Body of pancreas (tissue), 4 donors: Measurements from ENCODE around the gene EHMT1. TPM values are rescaled to one million over a fixed set of nuclear protein-coding genes. Genes with fewer than 3 reads are reported as not detected.
"Not testable (repeated sequence)": the region's sequence is repeated elsewhere in the genome, so short reads cannot be mapped to it uniquely, and the experiment has no call there.

Experiments
- ATAC-seq: fragments of 150-250 bp; one replicate; pipeline ENCODE4 v1.9.1; 2016
- DNase-seq, 4 donors: peaks; one replicate each; pipeline ENCODE4 v3.0.0-alpha.2; 2019
- H3K27ac ChIP-seq, 4 donors: fragments of 200-600 bp; sonication (generic); 1 replicate in 3 of 4; 2 replicates in 1 of 4; pipeline versions ENCODE4 v1.5.1 to v1.6.1; 2016 to 2019; ENCODE audit warnings: mild to moderate bottlenecking in 1 of 4, mixed read lengths in 1 of 4, moderate library complexity in 1 of 4
- H3K27me3 ChIP-seq, 2 donors: fragments of 200-600 bp; sonication (generic); one replicate each; pipeline ENCODE4 v1.6.0; 2016; ENCODE audit warnings: mild to moderate bottlenecking in 1 of 2
- H3K36me3 ChIP-seq, 2 donors: fragments of 200-600 bp; sonication (generic); replicated peaks in 1 of 2; 2 replicates each; pipeline ENCODE4 v1.5.1; 2016; ENCODE audit warnings: low read depth in 2 of 2; ENCODE audit not compliant: insufficient read depth in 1 of 2
- H3K4me1 ChIP-seq: fragments of 200-600 bp; sonication (generic); one replicate; pipeline ENCODE4 v1.6.0; 2016
- H3K4me3 ChIP-seq, 2 donors: fragments of 200-600 bp; sonication (generic); 1 replicate in 1 of 2; 2 replicates in 1 of 2; pipeline ENCODE4 v1.5.1; 2016 to 2019
- H3K9me3 ChIP-seq, 3 donors: fragments of 200-600 bp; sonication (generic); 1 replicate in 2 of 3; 2 replicates in 1 of 3; pipeline ENCODE4 v1.5.1; 2016
- POLR2A ChIP-seq, 3 donors: fragments of 450-650 bp; IDR thresholded peaks; one replicate each; pipeline ENCODE4 v1.6.1; 2016; ENCODE audit warnings: antibody characterized with exemption in 3 of 3, mild to moderate bottlenecking in 2 of 3
- WGBS, 2 donors: methylation state at CpG; one replicate each; pipeline ENCODE4 v1.1.5; 2017; 5-methylcytosine and 5-hydroxymethylcytosine counted together
- intact Hi-C: fragments of 100-400 bp; cut with DNase I; formaldehyde crosslinking; loops from one replicate; pipeline ENCODE4 v1.15.1; 2023
- total RNA-seq, 2 donors: library from RNA; depleted of rRNA; stranded (reverse); fragments of >200 nt; gene quantifications; one replicate each; pipeline ENCODE4 v1.1.0, GENCODE V29; 2016
- TF ChIP-seq, protein P1 (sequence below), 7 experiments: fragments of 450-650 bp in 4 of 7; fragments of 200-600 bp in 3 of 7; sonication (generic) in 3 of 7; IDR thresholded peaks; one replicate each; pipeline ENCODE4 v1.5.1; 2016 to 2019; ENCODE audit warnings: antibody characterized with exemption in 7 of 7

The EHMT1 gene
- total RNA-seq, 2 donors from 2014 or later, result 41.0 to 65.9 TPM

- no peak for DNase-seq
- no peak for ATAC-seq
- Histone ChIP-seq H3K4me1 (peaks cover 10% of the 10 kb centered on the region), H3K4me3 (no peak overlapping the region), H3K27me3 (no peaks in the 10 kb centered on the region), H3K36me3 (no peaks in the 10 kb centered on the region), H3K27ac (no peak overlapping the region), H3K9me3 (no peaks in the 10 kb centered on the region)
- intact Hi-C loops, result no loop called here
- TF ChIP-seq POLR2A (IDR thresholded peaks at IDR 0.05), result no peak
- TF ChIP-seq, protein P1, sequence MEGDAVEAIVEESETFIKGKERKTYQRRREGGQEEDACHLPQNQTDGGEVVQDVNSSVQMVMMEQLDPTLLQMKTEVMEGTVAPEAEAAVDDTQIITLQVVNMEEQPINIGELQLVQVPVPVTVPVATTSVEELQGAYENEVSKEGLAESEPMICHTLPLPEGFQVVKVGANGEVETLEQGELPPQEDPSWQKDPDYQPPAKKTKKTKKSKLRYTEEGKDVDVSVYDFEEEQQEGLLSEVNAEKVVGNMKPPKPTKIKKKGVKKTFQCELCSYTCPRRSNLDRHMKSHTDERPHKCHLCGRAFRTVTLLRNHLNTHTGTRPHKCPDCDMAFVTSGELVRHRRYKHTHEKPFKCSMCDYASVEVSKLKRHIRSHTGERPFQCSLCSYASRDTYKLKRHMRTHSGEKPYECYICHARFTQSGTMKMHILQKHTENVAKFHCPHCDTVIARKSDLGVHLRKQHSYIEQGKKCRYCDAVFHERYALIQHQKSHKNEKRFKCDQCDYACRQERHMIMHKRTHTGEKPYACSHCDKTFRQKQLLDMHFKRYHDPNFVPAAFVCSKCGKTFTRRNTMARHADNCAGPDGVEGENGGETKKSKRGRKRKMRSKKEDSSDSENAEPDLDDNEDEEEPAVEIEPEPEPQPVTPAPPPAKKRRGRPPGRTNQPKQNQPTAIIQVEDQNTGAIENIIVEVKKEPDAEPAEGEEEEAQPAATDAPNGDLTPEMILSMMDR (IDR thresholded peaks at IDR 0.05), result no peak
- 86 to 99% methylated on average over 6 of the region's 6 CpGs for WGBS, 2 donors
These were observed 114.6 kb downstream of the EHMT1 start for GRCh38 chr9:137733429-137733828.

- Histone ChIP-seq H3K4me3 (no peak overlapping the region), H3K36me3 (no peaks in the 10 kb centered on the region), H3K9me3 (no peaks in the 10 kb centered on the region), H3K4me1 (peaks cover 10% of the 10 kb centered on the region), H3K27ac (no peak overlapping the region), H3K27me3 (no peaks in the 10 kb centered on the region)
- ATAC-seq (no peak), DNase-seq (no peak)
- 68 to 99% methylated on average over 2 of the region's 2 CpGs for WGBS, 2 donors
- intact Hi-C loops, result no loop called here
- TF ChIP-seq, protein P1 (IDR thresholded peaks at IDR 0.05), result no peak
- no peak for TF ChIP-seq POLR2A (IDR thresholded peaks at IDR 0.05)
These were observed 115.4 kb downstream of the EHMT1 start for GRCh38 chr9:137734181-137734580.

GRCh38 chr9:137738182-137738696 is 119.4 kb downstream of the EHMT1 start:
- 92 to 93% methylated on average over 5 to 6 of the region's 14 CpGs for WGBS, 2 donors
- H3K9me3 ChIP-seq, H3K27me3 ChIP-seq, DNase-seq, H3K4me3 ChIP-seq, H3K27ac ChIP-seq, intact Hi-C loops, ATAC-seq, H3K4me1 ChIP-seq, H3K36me3 ChIP-seq: not testable (repeated sequence)

- no peak overlapping the region for H3K27ac ChIP-seq
These were observed 119.9 kb downstream of the EHMT1 start for GRCh38 chr9:137738703-137739102.

DNA sequence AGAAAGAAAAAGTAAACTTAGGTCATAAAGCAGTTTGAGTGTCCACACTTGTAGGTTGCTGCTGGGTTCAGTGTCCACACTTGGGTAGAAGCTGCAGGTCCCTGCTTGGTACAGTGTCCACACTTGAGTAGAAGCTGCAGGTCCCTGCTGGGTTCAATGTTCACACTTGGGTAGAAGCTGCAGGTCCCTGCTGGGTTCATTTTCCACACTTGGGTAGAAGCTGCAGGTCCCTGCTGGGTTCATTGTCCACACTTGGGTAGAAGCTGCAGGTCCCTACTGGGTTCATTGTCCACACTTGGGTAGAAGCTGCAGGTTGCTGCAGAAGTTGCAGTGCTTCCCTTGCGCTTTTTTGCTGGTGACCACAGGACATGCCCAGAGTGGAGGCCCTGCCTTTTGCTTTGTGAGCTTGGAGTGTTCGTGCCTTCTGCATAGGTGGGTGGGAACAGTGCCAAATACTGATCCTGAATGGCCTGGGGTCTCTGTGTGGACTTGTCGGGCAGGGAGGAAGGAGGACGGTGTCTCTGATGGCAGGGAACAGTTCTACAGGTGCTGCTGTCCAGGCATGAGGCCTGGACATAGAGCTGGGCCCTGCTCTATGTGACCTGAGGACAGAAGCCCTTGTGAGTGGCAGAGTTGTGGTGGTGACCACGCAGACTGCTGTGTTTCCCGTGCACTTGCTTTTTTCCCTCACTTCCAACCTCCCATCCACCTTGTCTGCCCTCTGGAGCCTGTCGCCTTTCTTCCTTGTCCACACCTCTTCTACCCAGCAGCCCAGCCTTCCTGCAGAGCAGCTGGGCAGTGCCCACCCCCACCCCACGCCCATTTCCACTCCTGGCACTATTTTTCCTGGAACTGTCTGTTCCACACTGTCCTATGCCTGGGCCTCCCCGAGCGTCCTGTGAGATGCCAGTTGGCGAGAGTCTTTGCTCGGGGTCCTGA is 120.8 kb downstream of the EHMT1 start:
- Histone ChIP-seq H3K27ac (no peak overlapping the region), H3K4me1 (no peaks in the 10 kb centered on the region), H3K36me3 (peaks cover 0 to 4% of the 10 kb centered on the region in 2 donors), H3K27me3 (no peaks in the 10 kb centered on the region), H3K9me3 (no peaks in the 10 kb centered on the region), H3K4me3 (no peak overlapping the region)
- DNase-seq (no peak), ATAC-seq (no peak)
- TF ChIP-seq POLR2A (IDR thresholded peaks at IDR 0.05), result no peak
- TF ChIP-seq, protein P1 (IDR thresholded peaks at IDR 0.05), result no peak
- 87 to 93% methylated on average over 12 of the region's 12 CpGs for WGBS, 2 donors
- intact Hi-C loops, result no loop called here

More at GRCh38 chr9:137738703-137739102, 119.9 kb downstream of the EHMT1 start:
- WGBS, 2 donors, result 89 to 95% methylated on average over 5 to 10 of the region's 11 CpGs
- intact Hi-C loops, result no loop called here
- no peaks in the 10 kb centered on the region for H3K9me3 ChIP-seq
- H3K4me1 ChIP-seq, result no peaks in the 10 kb centered on the region
- DNase-seq (no peak), ATAC-seq (no peak)
- no peaks in the 10 kb centered on the region for H3K36me3 ChIP-seq
- TF ChIP-seq, protein P1 (IDR thresholded peaks at IDR 0.05), result no peak
- TF ChIP-seq POLR2A (IDR thresholded peaks at IDR 0.05), result no peak
- H3K4me3 ChIP-seq, result no peak overlapping the region
- no peaks in the 10 kb centered on the region for H3K27me3 ChIP-seq
